ENCODE measurements around the gene PRPH.

The PRPH gene

DNA sequence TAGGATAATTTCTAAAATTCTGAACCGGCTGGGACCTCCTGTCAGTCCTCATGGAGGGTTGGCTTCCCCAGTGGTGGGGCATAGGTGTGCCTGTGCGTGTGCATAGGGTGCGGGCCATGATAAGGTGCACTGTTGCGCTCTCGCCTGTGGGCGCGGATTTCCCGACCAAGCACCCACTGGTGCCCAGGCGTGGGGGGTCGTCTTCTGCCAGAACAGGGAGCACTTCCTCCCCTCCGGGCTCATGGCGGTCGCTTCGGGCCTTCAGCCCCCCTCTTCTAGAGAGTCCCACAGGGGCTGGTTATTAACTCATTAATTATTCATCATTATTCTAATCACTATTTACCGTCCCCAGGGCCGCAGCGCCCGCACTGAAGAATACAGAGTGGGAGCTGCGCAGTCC, 39.3 kb downstream of the PRPH start:
- no peak for DNase-seq

DNA sequence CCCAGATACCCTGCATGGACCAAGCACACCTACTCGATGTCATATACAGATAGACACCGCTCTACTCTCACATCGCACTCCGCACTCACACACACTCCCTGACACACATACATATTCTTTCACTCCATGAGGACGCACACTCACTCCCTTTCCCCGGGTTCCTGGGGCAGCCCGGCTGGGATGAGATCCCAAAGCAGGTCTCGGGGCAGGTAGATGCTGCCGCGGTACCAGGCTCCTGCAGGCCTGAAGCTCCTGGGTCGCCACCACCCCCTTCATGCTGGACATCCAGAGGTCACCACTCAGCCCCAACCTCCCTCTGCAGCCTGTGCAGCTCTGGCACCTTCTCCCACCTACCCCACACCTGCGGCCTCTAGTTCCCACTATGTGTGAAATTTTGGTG, 39.7 kb downstream of the PRPH start:
- no peak for DNase-seq

DNA sequence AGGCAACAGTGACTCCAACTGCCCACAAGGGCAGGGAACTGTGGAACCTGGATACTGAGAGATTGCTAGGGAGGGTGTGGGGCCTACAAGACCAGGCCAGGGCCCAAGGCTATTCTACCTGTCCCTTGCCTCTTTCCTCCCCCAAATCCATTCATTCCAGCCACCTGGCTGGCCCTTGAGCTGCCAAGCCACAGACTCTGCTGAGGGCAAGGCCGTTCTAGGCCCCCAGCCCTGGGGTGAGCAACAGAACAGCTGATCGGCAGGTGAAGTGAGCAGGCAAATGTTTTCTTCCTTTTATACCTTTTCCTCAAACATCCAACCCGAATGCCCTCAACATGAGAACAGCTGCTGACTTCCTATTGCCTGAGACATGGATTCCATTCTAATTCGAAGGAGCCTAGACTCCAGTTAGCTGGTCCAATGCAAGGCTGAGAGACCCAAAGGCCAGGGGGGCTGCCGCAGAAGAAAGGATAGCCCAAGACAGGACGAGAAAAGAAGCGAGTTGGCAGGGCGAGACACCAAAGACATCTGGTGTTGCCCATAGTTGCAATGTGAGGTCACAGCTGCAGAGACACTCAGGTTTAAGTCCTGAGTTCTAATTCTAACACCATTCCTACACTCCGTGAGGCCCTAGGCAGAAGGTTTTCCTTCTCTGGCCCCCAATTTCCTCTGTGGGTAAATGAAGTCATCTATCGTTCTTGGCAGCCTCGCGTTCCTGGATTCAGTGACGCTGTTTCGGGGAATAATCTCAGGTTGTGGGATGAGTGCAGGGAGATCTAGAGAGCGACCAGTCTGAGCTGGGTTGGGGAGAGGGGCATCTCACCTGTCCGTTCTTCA, 40.4 kb downstream of the PRPH start:
- DNase-seq = no peak

DNA sequence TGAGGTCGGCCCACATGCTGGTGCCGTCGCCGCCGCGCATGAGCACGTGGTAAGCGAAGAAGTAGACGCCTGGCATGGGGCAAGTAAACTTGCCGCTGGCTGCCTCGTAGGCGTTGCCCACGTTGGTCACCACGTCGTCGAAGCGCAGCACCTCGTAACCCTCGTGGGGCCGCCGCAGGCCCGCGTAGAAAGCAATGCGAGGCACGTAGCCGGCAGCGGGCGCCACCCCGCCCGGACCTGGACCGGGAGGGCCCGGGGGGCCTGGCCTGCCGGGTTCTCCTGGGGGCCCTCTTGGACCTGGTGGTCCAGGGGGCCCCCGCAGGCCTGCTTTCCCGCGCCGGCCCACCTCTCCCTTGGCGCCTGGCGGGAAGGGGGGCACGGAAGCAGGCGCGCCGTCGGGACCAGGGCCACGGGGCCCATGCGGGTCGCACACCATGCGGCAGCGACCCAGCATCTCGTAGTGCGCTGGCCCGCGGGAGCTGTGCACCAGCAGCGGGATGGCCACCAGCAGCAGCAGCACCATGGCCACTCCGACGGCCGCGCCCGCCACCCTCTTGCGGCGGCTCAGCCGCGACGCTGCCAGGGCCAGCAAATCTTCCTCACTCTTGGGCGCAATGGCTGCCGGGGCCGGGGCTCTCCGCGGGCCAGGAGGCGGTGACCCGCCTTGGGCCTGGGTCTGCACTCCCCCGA, 41.2 kb downstream of the PRPH start:
- no peak for DNase-seq

DNA sequence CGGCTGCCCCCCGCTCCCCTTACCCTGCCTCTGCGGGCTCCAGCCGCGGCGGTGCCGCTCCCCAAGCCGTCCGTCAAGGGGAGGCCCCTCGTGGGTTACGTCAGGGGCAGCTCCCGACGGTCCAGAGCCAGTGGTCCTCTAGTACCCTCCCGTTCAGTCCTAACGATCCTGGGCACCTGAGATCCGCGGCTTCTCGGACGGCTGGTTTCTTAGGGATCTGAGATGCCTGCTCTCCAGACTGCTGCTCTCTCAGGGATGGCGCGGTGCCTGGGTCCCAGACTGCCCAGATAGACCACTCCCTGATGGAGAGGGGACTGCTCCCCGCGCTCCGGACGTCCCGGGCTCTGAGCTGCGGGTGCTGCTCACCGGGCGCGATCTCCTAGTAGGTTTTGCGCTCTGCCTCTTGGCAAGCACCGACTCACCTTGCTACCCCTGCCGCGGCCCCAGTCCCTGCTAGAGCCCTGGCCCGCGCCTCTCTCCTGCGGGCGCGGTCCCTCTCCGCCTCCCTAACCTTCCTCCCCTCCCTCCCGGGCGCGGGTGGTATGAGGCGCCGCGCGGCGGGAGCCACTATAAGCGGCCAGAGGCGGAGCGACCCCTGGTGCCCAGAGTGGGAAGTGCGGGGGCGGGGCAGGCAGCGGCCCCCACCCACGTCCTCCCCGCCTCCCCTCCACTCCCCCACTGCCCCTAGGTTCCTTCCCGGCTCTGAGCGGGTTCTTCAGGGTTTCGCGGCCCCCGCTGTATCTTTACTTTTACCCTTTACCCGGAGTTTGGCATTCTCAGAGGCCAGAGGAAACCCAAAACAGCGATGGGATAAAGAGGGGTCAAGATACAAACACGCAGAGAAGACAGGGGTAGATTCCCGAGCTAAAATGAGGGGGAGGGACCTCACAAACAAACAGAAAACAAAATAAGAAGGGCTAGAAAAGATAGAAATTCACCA, 42.0 kb downstream of the PRPH start, which contains the start of gene C1QL4:
Gene C1QL4, minus strand, starts transcription at position 544 of the 940 bp plus-strand sequence. CDS start 711 bp downstream, outside the sequence.
- DNase-seq = peak; percentile 30 to 64

DNA sequence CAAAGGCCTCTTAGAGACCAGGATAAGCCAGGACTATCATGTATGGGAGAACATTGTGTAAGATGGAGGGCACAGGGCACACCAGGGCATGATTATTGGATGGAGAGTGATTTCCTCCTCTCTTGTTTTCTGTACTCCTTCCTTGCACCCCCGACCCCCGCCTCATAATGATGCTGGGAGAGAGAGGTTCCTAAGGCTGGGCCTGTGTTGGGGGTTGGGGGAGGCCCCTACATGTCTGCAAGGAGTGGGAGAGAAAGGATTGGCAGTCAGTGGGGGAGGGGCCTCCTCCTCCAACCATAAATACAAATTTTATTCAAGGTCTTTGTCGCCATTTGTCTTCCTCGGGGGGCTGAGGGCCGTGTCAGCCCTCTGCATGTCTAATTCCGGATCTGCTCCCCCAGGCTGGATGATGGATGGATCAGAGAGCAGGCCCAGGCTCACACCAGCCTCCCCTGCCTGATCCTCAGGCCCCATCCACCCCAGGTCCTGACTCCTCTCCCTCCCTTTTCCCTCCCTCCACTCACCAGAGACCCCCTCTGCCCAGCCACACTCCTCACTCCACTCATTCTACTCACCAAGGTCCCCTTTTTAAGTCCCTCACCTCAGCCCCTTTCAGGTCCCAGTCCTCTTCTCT, 44.0 kb downstream of the PRPH start:
- no peak for DNase-seq

DNA sequence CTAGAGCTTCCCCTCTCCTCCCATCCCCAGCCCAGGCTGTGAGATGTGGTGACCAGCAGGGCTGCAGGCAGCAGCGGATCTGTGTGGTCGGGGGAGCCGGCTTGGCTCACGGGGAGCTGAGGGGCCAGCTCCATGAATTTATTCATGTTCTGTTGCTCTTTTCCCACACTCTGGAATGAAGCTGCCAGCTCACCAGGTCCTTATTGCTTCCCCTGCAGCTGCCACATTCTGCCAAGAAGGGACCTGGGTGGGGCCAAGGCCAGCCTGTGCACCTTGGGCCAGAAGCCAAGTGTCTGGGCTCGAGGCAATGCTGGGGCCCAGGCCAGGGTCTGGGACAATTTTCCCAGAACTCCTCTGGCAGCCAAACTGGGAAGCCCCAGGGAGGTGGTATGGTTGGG, 44.5 kb downstream of the PRPH start:
- DNase-seq = no peak

DNA sequence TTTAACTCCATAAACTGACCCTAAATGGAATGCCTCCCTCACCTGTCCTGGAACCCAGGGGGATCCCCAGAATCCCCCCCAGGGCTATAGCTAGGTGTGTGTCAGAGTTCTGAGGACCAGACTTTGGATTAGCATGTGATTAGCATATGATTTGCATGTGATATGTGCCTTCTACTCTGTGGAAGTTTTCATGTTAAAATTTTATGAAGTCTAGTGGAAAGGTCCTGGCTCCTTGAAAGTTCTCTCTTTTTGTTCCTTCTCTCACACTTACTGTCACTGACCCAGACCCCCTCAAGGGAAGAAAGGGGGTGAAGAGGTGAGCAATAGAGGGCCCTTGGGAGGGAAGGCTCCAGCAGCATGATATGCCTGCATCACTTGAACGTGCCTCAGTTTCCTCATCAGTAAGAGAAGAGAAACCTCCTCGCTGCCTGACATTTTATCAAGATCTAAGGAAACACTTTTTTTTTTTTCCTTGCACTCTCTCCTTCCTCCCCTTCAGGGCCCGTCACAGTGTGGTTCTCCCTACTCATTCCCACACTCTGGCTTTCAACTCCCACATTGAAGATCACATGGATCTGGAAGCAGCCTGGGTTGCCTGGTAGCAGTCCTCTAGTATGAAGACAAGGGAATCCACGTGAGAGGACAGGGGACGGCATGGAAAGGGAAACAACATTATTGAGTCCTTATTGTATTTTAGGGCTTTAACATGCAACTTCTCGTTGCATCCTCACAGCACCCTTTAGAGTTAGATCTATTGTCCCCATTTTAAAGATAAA, 45.3 kb downstream of the PRPH start:
- no peak for DNase-seq

DNA sequence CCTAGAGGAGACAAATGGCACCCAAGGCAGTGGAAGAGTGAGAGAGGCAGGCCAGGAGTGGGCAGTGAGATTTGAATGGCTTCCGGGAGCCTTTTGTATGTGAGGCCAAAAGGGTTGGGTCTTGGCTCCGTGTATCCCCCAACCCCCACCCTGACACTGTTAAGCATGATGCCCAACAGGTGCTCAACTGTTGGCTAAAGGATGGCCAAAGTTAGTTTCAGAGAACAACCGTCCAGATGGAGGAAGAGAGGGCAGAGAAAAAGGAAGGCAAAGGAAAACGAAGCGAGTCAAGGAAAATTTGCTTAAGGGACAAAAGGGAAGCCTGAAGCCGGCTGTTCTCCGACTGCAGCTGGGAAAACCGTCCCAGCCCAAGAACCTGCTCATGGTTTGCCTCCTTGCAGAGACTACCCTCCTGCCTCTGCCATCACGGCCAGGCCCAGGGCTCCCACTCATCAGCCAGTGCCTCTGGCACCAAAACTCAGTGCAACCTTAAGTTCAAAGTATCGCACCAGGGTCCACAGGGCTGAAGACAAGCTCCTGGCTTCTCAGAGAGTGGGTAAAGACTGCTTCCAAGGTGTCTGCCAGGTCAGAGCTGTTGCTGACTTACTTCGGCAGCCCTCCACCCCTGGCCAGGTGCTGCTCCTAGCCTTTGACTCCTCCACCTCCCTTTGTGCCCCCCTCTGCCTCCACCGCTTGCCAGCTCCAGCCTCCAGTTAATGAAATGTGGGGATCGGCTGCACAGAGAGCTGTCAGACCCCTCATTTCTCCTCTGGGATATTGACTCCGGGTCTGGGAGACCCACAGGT, 46.2 kb downstream of the PRPH start:
- no peak for DNase-seq

DNA sequence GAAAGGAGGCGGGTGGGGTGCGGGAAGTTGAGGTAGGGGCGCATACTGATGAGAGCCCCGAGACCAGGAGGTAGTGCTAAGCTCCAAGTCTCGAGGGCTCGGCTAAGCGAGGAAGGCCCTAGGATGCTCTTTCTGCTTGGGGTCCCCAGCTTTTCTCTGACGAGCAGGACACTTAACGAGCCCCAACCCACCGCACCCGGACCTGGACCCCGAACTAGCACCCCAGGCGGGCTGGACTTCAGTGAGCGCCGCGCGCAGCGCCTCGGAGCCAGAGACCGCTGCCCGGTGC, 46.8 kb downstream of the PRPH start:
- DNase-seq = no peak

DNA sequence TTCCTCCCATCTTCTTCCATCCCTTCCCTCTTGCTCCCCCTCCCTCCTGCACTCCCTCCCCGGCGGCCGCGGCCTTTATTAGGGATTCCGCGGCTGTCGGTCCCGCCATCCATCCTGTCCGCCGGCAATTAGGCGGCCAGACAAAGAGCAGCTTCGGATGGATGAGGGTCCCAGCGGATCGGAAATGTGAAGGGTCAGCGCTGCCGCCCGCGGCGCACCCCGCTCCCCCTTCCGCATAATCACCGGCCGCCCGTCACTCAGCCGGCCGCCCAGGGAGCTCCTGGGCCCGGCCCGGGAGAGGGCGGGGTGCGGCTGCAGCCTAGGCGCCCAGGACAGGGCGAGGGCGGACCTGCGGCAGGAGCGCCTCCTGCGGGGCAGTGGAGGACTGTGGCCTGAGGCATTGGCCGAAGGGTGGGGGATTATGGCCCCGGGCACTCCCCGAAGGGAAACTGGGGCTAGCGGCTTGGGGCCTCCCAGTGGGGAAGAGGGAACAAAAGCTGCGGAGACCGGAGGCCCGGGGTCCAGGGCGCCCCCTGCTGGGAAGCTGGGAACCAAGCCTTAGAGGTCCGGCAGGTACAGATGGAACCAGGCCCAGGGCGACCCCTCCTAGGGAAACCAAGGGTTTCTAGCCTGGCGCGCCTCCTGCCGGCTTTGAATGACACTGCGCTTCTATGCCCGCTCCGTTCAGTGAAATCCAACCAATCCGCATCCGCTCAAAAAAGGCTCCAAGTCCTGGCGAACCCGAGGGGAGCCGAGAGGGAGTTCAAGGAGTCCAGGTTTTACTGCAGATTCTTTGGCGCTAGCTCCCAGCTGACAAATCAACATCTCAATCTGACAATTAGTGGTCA, 47.3 kb downstream of the PRPH start:
- peak; percentile 50 to 53 for DNase-seq

DNA sequence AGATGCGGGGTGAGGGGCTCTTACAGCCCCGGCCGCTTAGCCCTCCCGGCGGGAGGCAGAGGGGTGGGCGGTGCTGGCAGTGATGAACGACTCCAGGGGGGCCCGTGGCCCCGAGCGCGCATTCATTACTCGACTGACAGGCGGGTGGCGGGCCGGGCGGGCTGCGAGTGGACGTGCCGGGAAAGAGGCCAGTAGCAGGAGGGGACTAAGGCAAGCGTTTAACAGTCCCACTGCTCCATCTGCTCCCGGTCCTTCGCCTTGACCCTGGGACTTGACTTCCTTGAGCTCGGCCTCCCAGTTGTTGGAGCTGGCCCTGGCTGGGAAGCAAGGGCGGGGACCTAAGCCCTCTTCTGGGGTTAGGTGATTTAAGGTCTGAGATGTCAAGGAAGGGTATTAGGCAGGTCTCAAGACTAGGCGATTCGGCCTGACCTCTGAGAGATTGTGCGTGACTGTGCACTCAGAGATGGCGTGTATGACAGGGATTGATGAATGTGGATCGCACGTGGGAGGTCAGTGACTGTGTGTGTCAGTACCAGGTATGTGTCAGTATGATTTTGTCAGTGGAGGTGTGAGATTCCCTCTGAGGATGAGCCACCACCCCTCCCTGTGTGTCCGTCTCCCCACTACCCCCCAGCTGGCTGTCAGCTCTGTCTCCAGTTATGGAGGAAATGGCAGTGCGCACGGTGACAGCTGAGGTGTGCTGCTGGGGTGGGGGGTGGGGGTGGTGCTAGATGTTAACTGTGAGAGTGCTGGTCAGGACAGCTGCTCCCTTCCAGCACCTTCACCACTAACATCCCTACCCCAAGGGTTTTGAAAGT, 48.2 kb downstream of the PRPH start:
- DNase-seq = no peak

DNA sequence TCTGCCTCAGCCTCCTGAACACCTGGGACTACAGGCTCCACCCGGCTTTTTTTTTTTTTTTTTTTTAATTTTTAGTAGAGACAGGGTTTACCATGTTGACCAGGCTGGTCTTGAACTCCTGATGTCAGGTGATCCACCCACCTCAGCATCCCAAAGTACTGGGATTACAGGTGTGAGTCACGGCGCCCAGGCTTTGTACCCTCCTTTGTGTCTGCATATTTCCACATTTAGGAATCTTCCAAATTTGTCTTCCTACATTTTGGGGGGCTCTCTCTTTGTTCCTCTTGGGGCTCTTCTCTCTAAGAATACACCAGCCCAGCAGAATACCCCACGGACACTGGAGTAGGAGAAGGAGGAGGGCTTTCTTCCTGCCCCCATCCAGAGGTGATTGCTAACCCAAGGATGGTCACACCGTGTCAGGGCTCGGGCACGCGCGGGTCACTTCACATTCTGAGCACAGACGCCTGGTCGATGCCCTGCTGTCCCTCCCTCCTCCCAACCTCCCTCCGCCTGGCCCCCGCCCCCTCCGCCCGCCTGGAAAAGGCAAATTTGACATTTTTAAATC, 49.6 kb downstream of the PRPH start:
- DNase-seq = no peak

DNA sequence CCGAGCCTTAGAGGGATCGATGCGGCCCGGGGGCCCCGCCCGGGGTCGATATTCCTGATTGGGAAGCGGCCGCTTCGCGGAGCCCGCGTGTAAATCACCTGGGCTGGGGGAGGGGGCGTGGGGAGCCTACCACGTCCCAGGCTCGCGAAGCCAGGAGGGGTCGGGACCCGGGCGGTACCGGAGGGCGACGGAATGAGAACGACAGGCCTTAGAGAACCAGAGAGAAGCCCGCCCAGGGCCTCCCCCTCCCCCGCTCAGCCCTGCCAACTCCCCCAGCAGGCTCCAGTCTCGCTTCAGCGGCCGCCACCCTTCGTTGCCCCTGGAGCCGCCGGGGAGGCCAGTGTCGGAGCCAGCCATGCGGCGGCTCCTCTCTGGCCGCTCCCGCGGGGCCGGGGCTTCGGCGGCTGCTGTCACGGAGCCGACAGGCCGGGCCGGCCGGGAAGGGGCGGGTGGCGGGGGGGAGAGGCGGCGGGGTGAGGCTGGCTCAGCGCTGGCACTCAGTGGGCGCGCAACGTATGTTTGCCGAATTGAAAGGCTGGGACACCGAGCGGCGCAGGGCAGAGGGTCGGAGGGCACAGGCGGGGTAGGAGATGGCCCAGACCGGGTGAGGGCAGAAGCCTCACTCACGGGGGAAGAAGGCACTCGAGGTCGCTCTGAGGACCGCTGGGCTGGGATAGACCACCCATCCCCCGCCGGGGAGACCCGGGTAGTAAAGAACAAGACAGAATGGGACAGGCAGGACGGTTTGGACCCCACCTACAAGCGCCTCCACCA, 50.3 kb downstream of the PRPH start:
- no peak for DNase-seq

DNA sequence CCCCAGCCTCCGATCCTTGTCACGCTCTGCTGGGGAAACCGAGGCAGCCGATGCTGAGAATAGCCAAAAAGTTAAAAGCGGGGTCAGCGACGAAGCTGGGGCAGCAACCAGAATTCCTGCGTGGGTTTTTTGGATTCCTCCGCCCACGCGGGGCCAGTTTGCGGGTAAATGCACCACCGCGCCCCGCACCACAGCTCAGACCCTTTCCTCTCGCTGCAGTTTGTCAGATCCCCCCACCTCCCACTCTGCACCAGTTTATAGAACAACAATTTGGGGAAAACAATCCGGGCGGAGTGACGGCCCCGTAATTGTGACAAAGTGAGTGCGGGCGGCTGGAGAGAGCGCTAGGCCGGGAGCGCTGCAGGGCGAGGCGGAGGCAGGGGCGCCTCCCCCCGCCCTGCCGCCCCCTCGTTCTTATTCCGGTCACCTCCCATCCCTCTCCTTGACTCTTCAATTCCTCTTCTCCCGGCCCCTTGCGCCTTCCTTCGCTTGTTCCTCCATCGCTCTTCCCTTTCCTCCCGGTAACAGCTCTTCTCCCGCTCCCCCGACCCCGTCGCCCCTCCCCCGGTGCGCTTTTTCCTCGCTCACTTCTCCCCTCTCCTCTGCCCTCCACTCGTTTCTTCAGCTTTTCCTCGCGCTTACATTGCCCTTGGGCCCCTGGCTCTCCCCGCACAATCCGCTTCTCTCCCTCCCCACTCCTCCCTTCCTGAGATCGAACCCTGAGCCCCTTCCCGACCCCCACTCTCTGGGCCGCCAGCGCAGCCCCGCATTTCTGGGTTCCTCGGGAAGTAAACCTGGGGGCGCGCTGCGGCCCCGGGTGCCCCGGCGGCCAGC, 51.1 kb downstream of the PRPH start:
- DNase-seq = no peak

DNA sequence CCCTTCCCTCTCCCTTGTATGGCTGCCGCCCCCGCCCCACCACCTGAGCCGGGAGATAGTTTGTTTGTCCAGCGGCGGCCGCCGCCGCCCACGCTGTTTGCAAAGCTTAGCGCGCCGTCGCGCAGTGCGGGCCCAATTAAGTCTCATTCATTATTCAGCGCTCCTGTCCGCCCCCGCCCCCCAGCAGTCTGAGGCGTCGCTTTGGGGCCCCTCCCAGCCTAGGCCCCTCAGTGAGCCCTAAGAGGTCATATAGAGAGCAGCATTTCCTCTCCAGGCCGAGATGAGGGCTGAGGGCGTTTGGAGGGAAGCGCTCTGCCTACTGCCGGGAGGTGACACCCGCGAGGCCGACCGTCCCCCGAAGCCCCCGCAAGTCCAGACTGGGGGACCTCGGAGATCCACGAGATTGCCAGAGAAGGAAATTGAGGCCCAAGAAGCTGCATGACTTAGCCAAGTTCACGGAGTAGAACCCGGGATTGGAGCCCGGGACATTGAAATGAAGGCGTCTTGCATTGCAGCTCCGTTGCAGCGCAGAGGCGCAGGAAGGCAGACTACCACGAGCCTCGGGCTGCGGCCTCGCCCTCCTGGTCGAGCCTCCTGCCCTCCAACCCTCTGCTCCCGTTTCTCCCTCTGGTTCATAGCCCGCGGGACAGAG, 51.8 kb downstream of the PRPH start, which contains the start of gene DNAJC22:
Gene DNAJC22, plus strand, starts transcription at position 230 of the 652 bp plus-strand sequence. CDS start 1,985 bp downstream, outside the sequence.
- no peak for DNase-seq
